Activated T-helper 1 cell treated with anti-CD3 and anti-CD28 coated beads, Interleukin-2, amount 50 U/mL, for 16 hours (primary cell): ENCODE measurements around the gene NLRC5.
"Not testable (repeated sequence)": the region's sequence is repeated elsewhere in the genome, so short reads cannot be mapped to it uniquely, and the experiment has no call there.

ENCODE experiments used
- DNase-seq, 2 donors: peaks; one replicate each; pipeline ENCODE4 v3.0.0-alpha.2; 2020; ENCODE audit warnings: low read depth in 1 of 2, low spot score in 1 of 2

NLRC5 gene

GRCh38 chr16:56998861-56999260, 9.5 kb downstream of the NLRC5 start:
- DNase-seq: no peak

GRCh38 chr16:56999409-57000270, 10.3 kb downstream of the NLRC5 start:
- no peak for DNase-seq

DNA sequence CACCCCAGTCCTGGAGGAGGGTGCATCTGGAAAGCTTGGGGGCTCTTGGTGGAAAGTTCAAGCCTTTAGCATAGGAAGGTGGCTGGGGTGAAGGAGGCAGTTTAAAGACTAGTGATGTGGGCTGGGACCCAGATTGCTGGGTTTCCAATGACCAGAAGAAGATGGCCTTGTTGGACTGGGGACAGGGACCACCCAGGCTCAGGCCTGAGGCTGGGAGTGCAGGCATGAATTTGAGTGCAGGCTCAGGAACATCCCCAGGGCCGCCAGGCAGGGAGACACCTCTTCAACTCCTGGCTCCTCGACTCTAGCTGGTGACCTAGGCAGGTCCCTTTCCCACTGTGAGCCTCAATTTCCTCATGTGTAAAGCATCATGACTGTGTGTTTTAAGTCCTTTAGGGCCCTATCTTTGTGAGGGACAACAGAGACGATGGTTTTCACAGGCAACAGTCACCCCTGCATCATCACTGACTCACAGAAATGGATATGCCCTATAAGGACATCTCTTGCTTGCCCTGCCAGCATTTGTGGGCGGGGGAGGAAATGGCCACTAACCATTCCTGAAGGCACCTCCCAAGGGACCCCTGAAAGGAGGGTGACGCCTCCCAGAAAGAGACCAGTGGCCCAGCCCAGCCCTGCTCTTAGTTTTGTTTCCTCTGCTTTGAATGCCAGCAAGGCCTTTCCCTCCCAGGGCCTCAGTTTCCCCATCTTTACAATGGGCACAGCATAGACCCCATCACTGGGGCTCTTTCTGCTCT, 11.1 kb downstream of the NLRC5 start:
- DNase-seq: peak in 1 of 2 donors; percentile 40

GRCh38 chr16:57001026-57001679, 11.8 kb downstream of the NLRC5 start:
- no peak for DNase-seq

GRCh38 chr16:57003439-57004386, 14.4 kb downstream of the NLRC5 start:
- no peak for DNase-seq

DNA sequence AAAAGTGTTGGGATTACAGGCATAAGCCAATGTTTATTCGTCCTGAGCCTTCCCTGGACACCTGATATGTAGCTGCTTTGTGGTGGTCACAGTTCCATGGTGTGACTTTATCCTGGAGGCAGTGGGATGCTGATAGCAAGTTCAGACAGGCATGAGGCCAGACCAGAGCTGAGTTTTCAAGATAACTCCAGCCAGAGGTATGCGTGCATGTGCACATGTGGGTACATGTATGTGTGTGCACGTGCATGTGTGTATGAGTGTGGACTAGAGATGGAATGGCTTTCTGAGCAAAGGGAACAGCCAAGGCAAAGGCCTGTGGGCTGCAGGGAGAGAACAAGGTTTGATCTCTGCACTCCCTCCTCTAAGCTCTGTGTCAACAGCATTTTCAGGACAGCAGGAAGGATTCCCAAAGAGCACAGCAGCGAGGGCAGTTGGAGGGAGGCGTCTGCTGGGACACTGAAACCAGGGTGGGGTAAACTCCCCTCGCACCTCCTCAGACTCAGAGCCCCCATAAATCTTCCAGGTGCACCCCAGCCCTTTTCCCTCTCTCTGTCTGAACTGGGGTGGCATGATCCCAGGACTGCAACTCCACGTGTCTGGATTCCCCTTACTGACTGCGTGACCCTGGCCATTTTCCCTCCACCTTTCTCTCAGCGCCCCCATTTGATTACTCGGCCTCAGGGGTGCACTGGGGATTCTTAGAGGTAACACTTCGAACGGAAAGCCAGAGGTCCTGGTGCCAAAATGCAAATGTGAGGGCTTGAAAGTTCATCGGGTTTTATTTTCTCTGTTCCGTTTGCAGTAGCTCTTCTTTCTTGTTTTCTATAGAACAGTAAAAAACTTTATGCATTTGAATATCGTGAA, 15.3 kb downstream of the NLRC5 start:
- no peak for DNase-seq

- DNase-seq: not testable (repeated sequence)
Observed at GRCh38 chr16:57005597-57005996, 16.2 kb downstream of the NLRC5 start.

DNA sequence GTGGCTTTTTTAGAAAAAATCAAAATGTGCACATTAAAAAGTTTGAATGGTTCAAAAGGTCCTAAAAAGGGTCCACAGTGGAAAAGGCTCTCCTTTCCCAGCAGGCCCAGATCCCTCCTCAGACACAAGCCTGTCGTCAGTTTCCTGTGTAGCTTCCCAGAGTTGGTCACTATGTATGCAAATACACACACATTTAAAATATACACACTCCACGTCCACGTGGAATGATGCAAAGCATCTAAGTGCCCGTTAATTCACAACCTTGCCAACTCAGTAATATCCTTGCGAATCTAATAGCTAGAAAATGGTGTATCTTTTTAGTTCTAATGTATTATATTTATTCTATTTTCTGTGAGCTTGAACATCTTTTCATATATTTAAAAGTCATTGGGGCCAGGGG, 17.7 kb downstream of the NLRC5 start:
- no peak for DNase-seq

- no peak for DNase-seq
Observed at GRCh38 chr16:57007530-57007929, 18.2 kb downstream of the NLRC5 start.

DNA sequence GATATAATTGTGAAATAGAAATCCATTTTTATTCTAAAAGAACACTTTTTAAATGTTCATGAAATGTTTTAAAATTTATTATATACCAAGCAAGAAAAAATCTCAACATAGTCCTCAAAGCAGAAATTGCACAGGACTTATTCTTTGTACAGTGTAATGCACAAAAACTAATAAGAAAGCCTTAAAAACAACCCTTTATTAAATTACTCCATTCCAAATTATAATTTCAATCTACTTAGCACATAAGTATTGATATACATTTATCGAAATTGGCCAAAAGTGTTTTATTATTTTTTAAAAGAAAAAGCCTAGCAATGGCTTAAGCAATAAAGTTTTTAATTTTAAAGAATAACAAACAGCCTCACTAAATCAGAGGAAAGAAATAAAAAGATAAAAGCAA, 19.1 kb downstream of the NLRC5 start:
- DNase-seq: no peak

DNA sequence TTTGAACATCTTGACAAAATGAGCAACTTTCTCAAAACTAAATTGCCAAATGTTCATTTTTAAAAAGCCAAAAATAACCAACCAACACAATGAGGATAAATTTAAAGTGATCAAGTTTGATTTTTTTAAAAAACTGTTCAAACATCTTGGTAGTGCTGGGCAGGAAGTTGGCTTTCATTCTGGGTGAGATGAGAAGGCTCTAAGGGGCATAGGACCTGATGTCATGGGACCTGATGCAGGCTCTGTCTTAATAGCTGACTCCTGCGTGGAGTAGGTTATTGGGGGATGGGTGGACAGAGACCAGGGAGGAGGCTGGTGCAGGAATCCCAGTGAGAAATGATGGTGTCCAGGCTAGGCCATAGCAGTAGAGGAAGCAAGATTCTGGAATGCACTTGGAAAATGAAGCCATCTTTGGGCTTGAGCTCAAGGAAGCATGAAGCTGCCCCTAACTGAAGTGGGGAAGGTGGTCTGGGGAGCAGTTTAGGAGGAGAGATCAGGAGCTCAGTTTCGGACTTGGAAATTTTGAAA, 20.4 kb downstream of the NLRC5 start:
- DNase-seq: no peak

GRCh38 chr16:57012353-57012752, 23.0 kb downstream of the NLRC5 start:
- DNase-seq: no peak

DNA sequence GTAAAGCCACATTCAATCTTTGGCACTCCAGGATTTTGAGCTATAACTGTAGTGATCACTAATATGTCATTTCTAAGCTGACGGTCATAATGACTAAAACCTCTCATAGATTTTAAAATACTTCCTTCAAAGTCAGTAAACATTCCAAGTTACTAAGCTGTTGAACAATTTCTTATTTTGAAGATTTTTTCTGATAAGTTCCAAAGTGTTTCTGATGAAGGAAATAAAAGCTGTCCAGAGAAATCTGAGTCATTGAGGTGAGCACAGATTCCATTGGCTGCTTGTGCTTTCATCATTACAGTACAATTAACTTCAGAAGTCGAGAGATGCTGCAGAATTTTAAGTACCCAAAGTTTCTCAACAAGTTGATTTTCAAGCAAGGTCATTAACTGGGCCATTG, 23.9 kb downstream of the NLRC5 start:
- DNase-seq: no peak

GRCh38 chr16:57013902-57014301, 24.5 kb downstream of the NLRC5 start:
- DNase-seq: no peak

- no peak for DNase-seq
Observed at GRCh38 chr16:57016301-57016700, 26.9 kb downstream of the NLRC5 start.

GRCh38 chr16:57016831-57017230, 27.5 kb downstream of the NLRC5 start:
- no peak for DNase-seq

DNA sequence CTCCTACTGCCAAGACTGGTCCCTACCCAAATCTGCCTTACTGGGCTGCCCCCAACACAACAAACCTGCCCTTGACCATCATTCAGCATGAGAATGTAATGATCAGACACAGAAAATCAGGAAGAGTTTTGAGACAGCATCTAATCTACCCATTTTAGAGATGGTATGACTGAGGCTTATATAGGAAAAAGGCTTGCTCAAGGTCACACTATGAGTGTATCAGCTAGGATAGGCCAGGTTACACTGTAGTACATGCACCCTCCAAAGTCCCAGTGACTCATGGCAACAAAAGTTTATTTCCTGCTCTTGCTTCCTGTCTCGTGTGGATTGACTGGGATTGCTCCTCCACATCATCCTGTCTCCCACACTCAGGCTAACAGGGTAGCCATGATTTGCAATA, 27.9 kb downstream of the NLRC5 start:
- DNase-seq: no peak

- DNase-seq: no peak
Observed at GRCh38 chr16:57019746-57020145, 30.4 kb downstream of the NLRC5 start.

GRCh38 chr16:57020651-57021050, 31.3 kb downstream of the NLRC5 start:
- no peak for DNase-seq

- no peak for DNase-seq
Observed at GRCh38 chr16:57021757-57022156, 32.4 kb downstream of the NLRC5 start.
